HepG2 (cell line): Measurements from ENCODE around the gene LRRC25. TPM values are rescaled to one million over a fixed set of nuclear protein-coding genes. Genes with fewer than 3 reads are reported as not detected.

Source experiments
- ELF4 ChIP-seq: sonication (generic); formaldehyde crosslinking; IDR thresholded peaks from 2 replicates; pipeline ENCODE4 v1.5.0; 2020; ENCODE audit warnings: missing genetic modification reagents, mild to moderate bottlenecking, moderate library complexity, borderline replicate concordance
- GATAD2A ChIP-seq: IDR thresholded peaks from 2 replicates; pipeline ENCODE4 v1.6.1; 2016
- HHEX ChIP-seq: IDR thresholded peaks from 2 replicates; pipeline ENCODE4 v1.6.1; 2016; ENCODE audit warnings: control low read depth
- HMGA1 ChIP-seq: sonication (generic); formaldehyde crosslinking; conservative IDR thresholded peaks from 2 replicates; pipeline ENCODE4 v1.4.0; 2020; ENCODE audit warnings: missing genetic modification reagents
- MXD4 ChIP-seq: IDR thresholded peaks from 2 replicates; pipeline ENCODE4 v1.6.1; 2016; ENCODE audit warnings: mild to moderate bottlenecking, missing biosample characterization, missing genetic modification reagents
- MYC ChIP-seq: sonication (generic); formaldehyde crosslinking; IDR thresholded peaks from 2 replicates; pipeline ENCODE4 v1.9.0; 2021; ENCODE audit warnings: missing genetic modification reagents, borderline replicate concordance
- NFE2 ChIP-seq: sonication (generic); formaldehyde crosslinking; IDR thresholded peaks from 2 replicates; pipeline ENCODE4 v1.4.0; 2020; ENCODE audit warnings: missing genetic modification reagents
- NR2F6 ChIP-seq, 2 experiments: IDR thresholded peaks; 2 replicates each; pipeline ENCODE4 v1.6.1; 2016; ENCODE audit warnings: antibody characterized with exemption in 1 of 2, mild to moderate bottlenecking in 1 of 2
- RARA ChIP-seq: IDR thresholded peaks from 2 replicates; pipeline ENCODE4 v1.6.1; 2016; ENCODE audit warnings: missing genetic modification reagents, missing compliant biosample characterization
- REPIN1 ChIP-seq: sonication (generic); formaldehyde crosslinking; IDR thresholded peaks from 2 replicates; pipeline ENCODE4 v1.8.0; 2022; ENCODE audit warnings: missing genetic modification reagents, low read depth, mild to moderate bottlenecking, borderline replicate concordance
- SMAD1 ChIP-seq: sonication (generic); formaldehyde crosslinking; IDR thresholded peaks from 2 replicates; pipeline ENCODE4 v1.4.0; 2020; ENCODE audit warnings: missing genetic modification reagents, low read depth, mild to moderate bottlenecking, borderline replicate concordance
- SMARCE1 ChIP-seq: fragments of 450-650 bp; IDR thresholded peaks from 2 replicates; pipeline ENCODE4 v1.6.1; 2017; ENCODE audit warnings: borderline replicate concordance
- SP1 ChIP-seq, 2 experiments: fragments of 450-650 bp in 1 of 2; sonication (generic) in 1 of 2; formaldehyde crosslinking in 1 of 2; IDR thresholded peaks; 2 replicates each; pipeline versions ENCODE4 v1.4.0 to v1.6.1; 2016 to 2020; ENCODE audit warnings: missing genetic modification reagents in 1 of 2
- ZNF460 ChIP-seq: sonication (generic); formaldehyde crosslinking; IDR thresholded peaks from 2 replicates; pipeline ENCODE4 v1.5.1; 2020; ENCODE audit warnings: missing genetic modification reagents, mild to moderate bottlenecking, borderline replicate concordance
- ZNF556 ChIP-seq: sonication (generic); formaldehyde crosslinking; IDR thresholded peaks from 2 replicates; pipeline ENCODE4 v1.4.0; 2020; ENCODE audit warnings: mild to moderate bottlenecking, missing genetic modification reagents, borderline replicate concordance
- ZNF788 ChIP-seq: sonication (generic); formaldehyde crosslinking; IDR thresholded peaks from 2 replicates; pipeline ENCODE4 v1.5.0; 2020; ENCODE audit warnings: mild to moderate bottlenecking, missing genetic modification reagents, borderline replicate concordance
- ZSCAN9 ChIP-seq: IDR thresholded peaks from 2 replicates; pipeline ENCODE4 v1.6.1; 2016; ENCODE audit warnings: borderline replicate concordance
- polyA plus RNA-seq, 8 experiments: library from polyadenylated mRNA; depleted of rRNA in 3 of 8; stranded (reverse) in 7 of 8; unstranded in 1 of 8; fragments of >200 nt; fragmentation: Illumina TruSeq in 4 of 8; extraction: Trizol in 4 of 8; gene quantifications; 2 replicates each; pipeline versions ENCODE4 v1.2.1 to v1.2.3, GENCODE V29; 2011 to 2016; ENCODE audit warnings: low read depth in 4 of 8, missing spikeins in 1 of 8, mixed read lengths in 1 of 8; ENCODE audit not compliant: insufficient read depth in 1 of 8
- total RNA-seq, 5 experiments: library from RNA; depleted of rRNA; stranded (reverse); fragments of >200 nt; fragmentation: Illumina TruSeq; extraction: Trizol; gene quantifications; 2 replicates each; pipeline ENCODE4 v1.2.3, GENCODE V29; 2016; ENCODE audit warnings: low read depth in 1 of 5
- TF ChIP-seq, protein P1 (sequence below): sonication (generic); formaldehyde crosslinking; IDR thresholded peaks from 2 replicates; pipeline ENCODE4 v1.5.1; 2020; ENCODE audit warnings: mild to moderate bottlenecking, missing genetic modification reagents, borderline replicate concordance
- TF ChIP-seq, protein P2 (sequence below), 2 experiments: sonication (generic) in 1 of 2; formaldehyde crosslinking in 1 of 2; IDR thresholded peaks; 2 replicates each; pipeline versions ENCODE4 v1.4.0 to v1.6.1; 2016 to 2020; ENCODE audit warnings: borderline replicate concordance in 1 of 2, low read depth in 1 of 2, mild to moderate bottlenecking in 1 of 2, missing genetic modification reagents in 1 of 2
- TF ChIP-seq, protein P3 (sequence below): sonication (generic); formaldehyde crosslinking; IDR thresholded peaks from 2 replicates; pipeline ENCODE4 v1.4.0; 2020; ENCODE audit warnings: missing genetic modification reagents, mild to moderate bottlenecking, borderline replicate concordance

Gene LRRC25
- total and polyA plus RNA-seq, 2 of the 13 experiments (the other 11 are each of a cell fraction or from before 2014, with no cell fraction given): 0.13 to 0.53 TPM

DNA sequence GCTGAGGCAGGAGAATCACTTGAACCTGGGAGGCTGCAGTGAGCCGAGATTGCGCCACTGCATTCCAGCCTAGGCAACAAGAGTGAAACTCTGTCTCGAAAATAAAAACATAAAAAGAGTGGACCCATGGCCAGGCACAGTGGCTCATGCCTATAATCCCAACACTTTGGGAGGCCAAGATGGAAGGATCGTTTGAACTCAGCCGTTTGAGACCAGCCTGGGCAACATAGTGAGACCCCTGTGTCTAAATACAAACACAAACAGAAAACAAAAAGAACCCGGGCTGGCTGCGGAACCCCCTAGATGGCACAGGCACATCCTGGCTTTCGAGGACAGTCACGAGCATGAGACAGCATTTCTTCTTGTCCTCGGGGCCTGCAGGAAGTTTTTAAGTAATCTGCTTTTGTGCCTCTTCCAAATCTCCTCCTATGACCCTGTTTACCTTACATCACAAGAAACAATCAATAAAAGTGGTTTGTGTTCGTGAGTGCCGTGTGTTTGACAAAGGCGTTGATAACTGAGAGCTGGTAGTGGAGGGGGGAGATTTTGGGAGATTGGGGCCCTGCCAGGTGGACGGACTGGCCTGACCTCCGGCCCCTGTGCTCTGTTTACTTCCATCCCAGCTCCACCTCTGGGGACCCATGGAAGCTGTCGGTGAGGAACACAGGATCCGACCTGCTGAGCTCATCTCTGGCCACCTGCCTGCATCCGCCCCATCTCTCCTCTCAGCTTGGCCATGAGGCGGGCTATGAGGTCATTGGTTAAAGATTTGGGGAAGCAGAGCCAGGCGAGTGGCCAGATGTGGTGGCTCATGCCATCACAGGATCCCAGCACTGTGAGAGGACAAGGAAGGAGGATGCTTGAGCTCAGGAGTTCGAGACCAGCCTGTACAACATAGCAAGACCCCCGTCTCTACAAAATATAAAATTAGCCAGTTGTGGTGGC lies 17.3 kb downstream of the LRRC25 start (continued):
- TF ChIP-seq, protein P1, sequence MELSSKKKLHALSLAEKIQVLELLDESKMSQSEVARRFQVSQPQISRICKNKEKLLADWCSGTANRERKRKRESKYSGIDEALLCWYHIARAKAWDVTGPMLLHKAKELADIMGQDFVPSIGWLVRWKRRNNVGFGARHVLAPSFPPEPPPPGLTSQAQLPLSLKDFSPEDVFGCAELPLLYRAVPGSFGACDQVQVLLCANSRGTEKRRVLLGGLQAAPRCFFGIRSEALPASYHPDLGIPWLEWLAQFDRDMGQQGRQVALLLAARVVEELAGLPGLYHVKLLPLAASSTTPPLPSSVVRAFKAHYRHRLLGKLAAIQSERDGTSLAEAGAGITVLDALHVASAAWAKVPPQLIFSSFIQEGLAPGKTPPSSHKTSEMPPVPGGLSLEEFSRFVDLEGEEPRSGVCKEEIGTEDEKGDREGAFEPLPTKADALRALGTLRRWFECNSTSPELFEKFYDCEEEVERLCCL (CRISPR knock-in tag): no peak
- TF ChIP-seq SMAD1 (CRISPR knock-in tag) (peak; percentile 83; the same call in 1 of the 2 replicates), ZNF556 (CRISPR knock-in tag) (peak; percentile 93), NFE2 (CRISPR knock-in tag) (peak; percentile 87), HMGA1 (CRISPR knock-in tag) (no peak), SP1 (IDR thresholded peaks at IDR 0.05) (no peak), SP1 (CRISPR knock-in tag; IDR thresholded peaks at IDR 0.05) (0 out of 2 replicates have a peak, but pooled peaks have one; percentile 22), ZNF788 (CRISPR knock-in tag) (peak; percentile 98), ZSCAN9 (0 out of 2 replicates have a peak, but pooled peaks have one; percentile 86), ELF4 (CRISPR knock-in tag) (peak; percentile 90; the same call in 1 of the 2 replicates), REPIN1 (peak; percentile 75; the same call in 1 of the 2 replicates), RARA (CRISPR knock-in tag) (peak; percentile 99), HHEX (peak; percentile 89), ZNF460 (peak; percentile 64; the same call in 1 of the 2 replicates), MXD4 (CRISPR knock-in tag) (no peak; the same call in 1 of the 2 replicates), MYC (CRISPR knock-in tag) (peak; percentile 95), GATAD2A (CRISPR knock-in tag) (peak; percentile 97), NR2F6 (IDR thresholded peaks at IDR 0.05) (peak; percentile 98), NR2F6 (CRISPR knock-in tag; IDR thresholded peaks at IDR 0.05) (peak; percentile 95), SMARCE1 (no peak)
- TF ChIP-seq, protein P2, sequence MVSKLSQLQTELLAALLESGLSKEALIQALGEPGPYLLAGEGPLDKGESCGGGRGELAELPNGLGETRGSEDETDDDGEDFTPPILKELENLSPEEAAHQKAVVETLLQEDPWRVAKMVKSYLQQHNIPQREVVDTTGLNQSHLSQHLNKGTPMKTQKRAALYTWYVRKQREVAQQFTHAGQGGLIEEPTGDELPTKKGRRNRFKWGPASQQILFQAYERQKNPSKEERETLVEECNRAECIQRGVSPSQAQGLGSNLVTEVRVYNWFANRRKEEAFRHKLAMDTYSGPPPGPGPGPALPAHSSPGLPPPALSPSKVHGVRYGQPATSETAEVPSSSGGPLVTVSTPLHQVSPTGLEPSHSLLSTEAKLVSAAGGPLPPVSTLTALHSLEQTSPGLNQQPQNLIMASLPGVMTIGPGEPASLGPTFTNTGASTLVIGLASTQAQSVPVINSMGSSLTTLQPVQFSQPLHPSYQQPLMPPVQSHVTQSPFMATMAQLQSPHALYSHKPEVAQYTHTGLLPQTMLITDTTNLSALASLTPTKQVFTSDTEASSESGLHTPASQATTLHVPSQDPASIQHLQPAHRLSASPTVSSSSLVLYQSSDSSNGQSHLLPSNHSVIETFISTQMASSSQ (IDR thresholded peaks at IDR 0.05; ENCODE audit: low read depth): peak; percentile 51; the same call in 1 of the 2 replicates
- TF ChIP-seq, protein P2 (CRISPR knock-in tag; IDR thresholded peaks at IDR 0.05; ENCODE audit: borderline replicate concordance): peak; percentile 92
- TF ChIP-seq, protein P3, sequence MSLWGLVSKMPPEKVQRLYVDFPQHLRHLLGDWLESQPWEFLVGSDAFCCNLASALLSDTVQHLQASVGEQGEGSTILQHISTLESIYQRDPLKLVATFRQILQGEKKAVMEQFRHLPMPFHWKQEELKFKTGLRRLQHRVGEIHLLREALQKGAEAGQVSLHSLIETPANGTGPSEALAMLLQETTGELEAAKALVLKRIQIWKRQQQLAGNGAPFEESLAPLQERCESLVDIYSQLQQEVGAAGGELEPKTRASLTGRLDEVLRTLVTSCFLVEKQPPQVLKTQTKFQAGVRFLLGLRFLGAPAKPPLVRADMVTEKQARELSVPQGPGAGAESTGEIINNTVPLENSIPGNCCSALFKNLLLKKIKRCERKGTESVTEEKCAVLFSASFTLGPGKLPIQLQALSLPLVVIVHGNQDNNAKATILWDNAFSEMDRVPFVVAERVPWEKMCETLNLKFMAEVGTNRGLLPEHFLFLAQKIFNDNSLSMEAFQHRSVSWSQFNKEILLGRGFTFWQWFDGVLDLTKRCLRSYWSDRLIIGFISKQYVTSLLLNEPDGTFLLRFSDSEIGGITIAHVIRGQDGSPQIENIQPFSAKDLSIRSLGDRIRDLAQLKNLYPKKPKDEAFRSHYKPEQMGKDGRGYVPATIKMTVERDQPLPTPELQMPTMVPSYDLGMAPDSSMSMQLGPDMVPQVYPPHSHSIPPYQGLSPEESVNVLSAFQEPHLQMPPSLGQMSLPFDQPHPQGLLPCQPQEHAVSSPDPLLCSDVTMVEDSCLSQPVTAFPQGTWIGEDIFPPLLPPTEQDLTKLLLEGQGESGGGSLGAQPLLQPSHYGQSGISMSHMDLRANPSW (CRISPR knock-in tag): peak; percentile 99
